ENCODE data around the gene B3GNT3.

DNA sequence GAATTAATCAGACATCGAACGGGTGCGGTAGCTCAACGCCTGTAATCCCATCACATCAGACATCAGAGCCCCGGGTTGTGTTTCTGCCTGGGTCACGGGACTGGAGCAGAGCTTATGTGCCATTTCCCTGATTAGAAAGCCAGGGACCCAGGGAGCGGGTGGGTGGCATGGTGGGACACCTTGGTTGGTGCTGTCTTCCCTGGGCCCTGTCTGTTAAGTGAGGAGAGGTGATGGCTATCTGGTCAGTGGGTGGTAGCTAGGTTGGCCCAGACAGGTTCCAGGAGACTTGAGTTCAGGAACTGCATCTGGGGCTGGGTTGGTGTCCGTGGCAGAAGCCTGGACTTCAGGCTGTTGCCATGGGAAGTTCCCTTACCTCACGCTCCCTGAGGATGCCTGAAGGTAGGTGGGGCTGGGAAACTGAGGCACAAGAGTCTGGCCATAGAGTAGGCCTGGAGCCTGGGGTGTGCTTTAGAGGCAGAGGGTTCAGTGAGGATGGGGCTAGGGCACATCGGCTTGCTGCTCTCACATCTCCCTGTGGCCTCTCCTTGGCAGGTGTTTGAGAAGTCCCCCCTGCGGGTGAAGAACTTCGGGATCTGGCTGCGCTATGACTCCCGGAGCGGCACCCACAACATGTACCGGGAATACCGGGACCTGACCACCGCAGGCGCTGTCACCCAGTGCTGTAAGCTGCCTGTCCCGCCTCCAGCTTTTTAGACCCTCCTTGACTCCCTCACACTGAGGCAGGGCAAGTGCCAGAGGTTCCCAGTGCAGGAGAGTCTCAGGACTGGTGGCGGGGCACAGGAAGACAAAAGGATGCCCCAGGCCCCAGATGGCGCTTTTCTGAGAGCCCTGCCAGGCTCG, 66.8 kb downstream of the B3GNT3 start:
- TF ChIP-seq CTCF (IDR thresholded peaks at IDR 0.05; ENCODE audit: borderline replicate concordance, extremely low read depth, low read length, poor library complexity, severe bottlenecking) (no peak), EZH2 (IDR thresholded peaks at IDR 0.05; ENCODE audit: borderline replicate concordance, low read depth, low read length, severe bottlenecking) (no peak)
